Tibial artery (tissue), 4 donors: Measurements from ENCODE around the gene DDX51.

Experiments
- DNase-seq, 2 donors: peaks; one replicate each; pipeline ENCODE4 v3.0.0-alpha.2; 2019
- H3K27ac ChIP-seq, 2 donors: fragments of 200-600 bp; sonication (generic) in 1 of 2; 1 replicate in 1 of 2; 2 replicates in 1 of 2; pipeline ENCODE4 v1.5.1; 2018 to 2019; ENCODE audit warnings: mild to moderate bottlenecking in 1 of 2
- H3K27me3 ChIP-seq, 2 donors: fragments of 200-600 bp; sonication (generic) in 1 of 2; one replicate each; pipeline versions ENCODE4 v1.5.1 to v1.6.0; 2016 to 2019
- H3K36me3 ChIP-seq, 3 donors: fragments of 200-600 bp; sonication (generic) in 2 of 3; one replicate each; pipeline ENCODE4 v1.5.1; 2016 to 2019; ENCODE audit warnings: mild to moderate bottlenecking in 2 of 3
- H3K4me1 ChIP-seq, 4 donors: fragments of 200-600 bp; sonication (generic) in 2 of 4; 1 replicate in 3 of 4; 2 replicates in 1 of 4; pipeline ENCODE4 v1.5.1; 2016 to 2019
- H3K4me3 ChIP-seq, 2 donors: fragments of 200-600 bp; sonication (generic) in 1 of 2; 1 replicate in 1 of 2; 2 replicates in 1 of 2; pipeline ENCODE4 v1.5.1; 2018 to 2019; ENCODE audit warnings: mild to moderate bottlenecking in 2 of 2
- H3K9me3 ChIP-seq, 3 donors: fragments of 200-600 bp; sonication (generic) in 1 of 3; one replicate each; pipeline ENCODE4 v1.5.1; 2016 to 2019
- intact Hi-C: fragments of 100-400 bp; cut with DNase I; formaldehyde crosslinking; loops from one replicate; pipeline ENCODE4 v1.15.0; 2023; ENCODE audit warnings: low total_unique reads
- TF ChIP-seq, protein P1 (sequence below), 2 experiments: fragments of 200-600 bp in 1 of 2; fragments of 450-650 bp in 1 of 2; IDR thresholded peaks; one replicate each; pipeline ENCODE4 v1.5.1; 2017 to 2019; ENCODE audit warnings: antibody characterized with exemption in 2 of 2, mild to moderate bottlenecking in 1 of 2, moderate library complexity in 1 of 2

Gene DDX51

DNA sequence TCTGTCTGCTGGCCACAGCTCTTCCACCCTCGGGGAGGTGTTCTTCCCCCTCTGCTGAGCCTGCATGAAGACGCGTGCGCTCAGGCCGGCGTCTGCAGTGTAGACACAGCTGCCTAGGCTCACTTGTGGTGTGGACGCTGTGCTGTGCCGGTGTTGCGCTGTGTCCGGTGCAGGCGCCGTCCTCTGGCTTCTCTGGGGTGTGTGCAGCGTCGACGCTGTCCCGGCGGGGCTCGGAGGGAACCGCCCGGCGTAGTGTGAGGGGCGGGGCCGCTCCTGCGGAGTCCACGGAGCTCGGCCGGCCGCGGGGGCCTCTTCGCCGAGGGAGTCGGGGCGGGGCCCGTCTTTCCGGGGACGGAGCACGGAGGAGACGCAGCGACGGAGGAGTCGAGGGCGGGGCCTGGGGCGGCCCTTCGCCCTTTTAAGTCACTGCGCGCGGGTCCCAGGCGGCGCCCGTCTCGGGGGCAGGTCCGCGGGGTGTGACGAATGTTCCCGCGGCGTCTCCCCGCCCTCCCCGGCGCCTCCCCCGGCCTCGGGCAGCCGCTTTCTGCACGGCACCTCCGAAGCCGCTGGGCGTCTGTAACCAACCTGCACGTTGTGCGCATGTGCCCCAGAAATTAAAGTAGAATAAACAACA is 45.4 kb upstream of the DDX51 start:
- H3K9me3 ChIP-seq: peaks cover 0 to 43% (median 18%) of the 10 kb centered on the region in 3 donors
- peaks cover 0 to 21% (median 15%) of the 10 kb centered on the region in 4 donors for H3K4me1 ChIP-seq
- H3K27me3 ChIP-seq: peaks cover 0 to 5% of the 10 kb centered on the region in 2 donors
- peak overlapping the region; percentile 54 to 70 for H3K27ac ChIP-seq
- peak overlapping the region; percentile 55 to 65 for H3K4me3 ChIP-seq
- peak; percentile 83 to 94 for DNase-seq
- intact Hi-C loops: no loop called here
- TF ChIP-seq, protein P1, sequence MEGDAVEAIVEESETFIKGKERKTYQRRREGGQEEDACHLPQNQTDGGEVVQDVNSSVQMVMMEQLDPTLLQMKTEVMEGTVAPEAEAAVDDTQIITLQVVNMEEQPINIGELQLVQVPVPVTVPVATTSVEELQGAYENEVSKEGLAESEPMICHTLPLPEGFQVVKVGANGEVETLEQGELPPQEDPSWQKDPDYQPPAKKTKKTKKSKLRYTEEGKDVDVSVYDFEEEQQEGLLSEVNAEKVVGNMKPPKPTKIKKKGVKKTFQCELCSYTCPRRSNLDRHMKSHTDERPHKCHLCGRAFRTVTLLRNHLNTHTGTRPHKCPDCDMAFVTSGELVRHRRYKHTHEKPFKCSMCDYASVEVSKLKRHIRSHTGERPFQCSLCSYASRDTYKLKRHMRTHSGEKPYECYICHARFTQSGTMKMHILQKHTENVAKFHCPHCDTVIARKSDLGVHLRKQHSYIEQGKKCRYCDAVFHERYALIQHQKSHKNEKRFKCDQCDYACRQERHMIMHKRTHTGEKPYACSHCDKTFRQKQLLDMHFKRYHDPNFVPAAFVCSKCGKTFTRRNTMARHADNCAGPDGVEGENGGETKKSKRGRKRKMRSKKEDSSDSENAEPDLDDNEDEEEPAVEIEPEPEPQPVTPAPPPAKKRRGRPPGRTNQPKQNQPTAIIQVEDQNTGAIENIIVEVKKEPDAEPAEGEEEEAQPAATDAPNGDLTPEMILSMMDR (IDR thresholded peaks at IDR 0.05): no peak
- no peaks in the 10 kb centered on the region for H3K36me3 ChIP-seq

- Histone ChIP-seq H3K4me3 (peak overlapping the region; percentile 55 to 65), H3K4me1 (peaks cover 0 to 21% (median 15%) of the 10 kb centered on the region in 4 donors), H3K27ac (peak overlapping the region; percentile 54 to 70), H3K9me3 (peaks cover 0 to 45% (median 18%) of the 10 kb centered on the region in 3 donors), H3K36me3 (no peaks in the 10 kb centered on the region), H3K27me3 (peaks cover 0 to 4% of the 10 kb centered on the region in 2 donors)
- TF ChIP-seq, protein P1 (IDR thresholded peaks at IDR 0.05): no peak
- DNase-seq: no peak
- intact Hi-C loops: no loop called here
Observed at GRCh38 chr12:132188916-132189325, 44.8 kb upstream of the DDX51 start.

GRCh38 chr12:132188451-132188901 is 44.4 kb upstream of the DDX51 start:
- H3K27me3 ChIP-seq: peaks cover 0 to 4% of the 10 kb centered on the region in 2 donors
- DNase-seq: no peak
- no peaks in the 10 kb centered on the region for H3K36me3 ChIP-seq
- peak overlapping the region in 1 of 2 donors; percentile 65 for H3K4me3 ChIP-seq
- H3K9me3 ChIP-seq: peaks cover 0 to 45% (median 18%) of the 10 kb centered on the region in 3 donors
- TF ChIP-seq, protein P1 (IDR thresholded peaks at IDR 0.05): no peak
- intact Hi-C loops: no loop called here
- peaks cover 0 to 21% (median 15%) of the 10 kb centered on the region in 4 donors for H3K4me1 ChIP-seq
- H3K27ac ChIP-seq: no peak overlapping the region

DNA sequence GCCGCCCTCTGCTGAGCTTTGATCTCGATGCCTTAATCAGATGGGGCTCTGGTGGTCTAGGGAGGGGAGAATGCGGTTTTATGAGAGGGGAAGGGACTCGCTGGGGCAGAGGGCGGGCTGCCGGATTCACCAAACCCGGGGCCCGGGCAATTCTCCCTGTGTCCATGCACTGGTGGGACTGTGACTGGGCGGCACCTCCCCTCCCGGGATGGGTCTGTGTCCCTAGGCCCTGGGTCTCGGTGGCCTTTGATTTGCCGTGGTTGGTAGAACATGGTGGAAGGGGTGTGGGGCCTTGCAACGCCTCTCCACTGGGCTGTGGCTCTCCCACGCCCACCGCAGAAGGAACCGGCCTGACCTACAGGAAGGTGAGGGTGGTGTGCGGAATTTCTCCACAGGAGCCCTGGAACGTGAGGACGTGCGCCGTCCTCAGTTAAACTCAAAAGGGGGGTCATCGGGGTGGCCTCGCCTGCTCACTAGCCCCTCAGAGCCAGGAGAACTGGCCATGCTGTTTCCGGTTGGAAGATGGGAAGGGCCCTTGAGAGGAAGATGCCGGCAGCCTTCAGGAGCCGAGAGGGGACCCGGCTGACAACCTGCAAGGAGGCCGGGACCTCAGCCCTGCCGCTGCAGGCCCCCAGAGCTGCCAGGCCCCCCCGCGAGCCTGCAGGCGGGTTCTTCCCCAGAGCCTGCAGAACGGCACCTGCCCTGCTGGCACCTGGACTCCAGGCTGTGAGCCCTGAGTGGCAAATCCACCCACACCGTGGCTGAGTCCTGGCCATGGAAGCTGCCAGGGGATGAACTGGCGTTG is 43.7 kb upstream of the DDX51 start:
- TF ChIP-seq, protein P1 (IDR thresholded peaks at IDR 0.05): no peak

DNA sequence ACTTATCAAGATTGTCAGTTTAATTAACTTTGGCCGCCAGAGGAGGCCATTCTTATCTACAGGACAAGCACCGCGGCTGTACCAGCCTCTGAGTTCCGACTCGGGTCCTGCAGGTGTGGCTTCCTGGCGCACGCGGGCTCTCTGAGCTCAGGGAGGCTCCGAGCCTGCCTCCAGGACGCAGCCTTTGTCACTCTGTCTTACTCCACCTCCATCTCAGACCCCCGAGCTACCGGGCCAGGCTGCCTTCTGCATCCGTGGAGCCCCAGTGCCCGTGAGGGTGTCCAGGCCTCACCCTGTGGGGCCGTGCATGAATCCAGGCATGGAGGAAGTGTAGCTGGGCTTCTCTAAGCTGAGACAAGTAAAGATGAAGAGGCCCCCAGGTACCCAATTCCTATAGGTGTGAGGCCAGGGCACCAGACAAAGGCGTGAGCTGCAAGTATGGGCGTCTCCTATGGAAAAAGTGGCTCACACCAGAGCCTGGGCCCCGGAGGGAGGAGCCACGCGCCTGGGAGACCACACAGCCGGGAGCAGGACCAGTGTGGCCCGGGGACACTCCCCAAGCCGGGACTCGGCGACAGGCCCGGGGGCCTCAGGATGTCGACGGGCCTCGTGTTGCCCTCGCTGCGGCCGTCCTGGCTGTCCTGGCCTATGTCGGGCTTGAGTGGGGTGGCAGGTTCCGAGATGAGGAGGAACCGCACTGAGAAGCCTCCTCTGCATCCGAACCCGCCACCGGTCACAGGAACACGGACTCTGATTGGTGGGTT is 42.9 kb upstream of the DDX51 start:
- peaks cover 0 to 4% of the 10 kb centered on the region in 2 donors for H3K27me3 ChIP-seq
- H3K4me1 ChIP-seq: peaks cover 0 to 21% (median 15%) of the 10 kb centered on the region in 4 donors
- peaks cover 0 to 53% (median 25%) of the 10 kb centered on the region in 3 donors for H3K9me3 ChIP-seq
- intact Hi-C loops: no loop called here
- H3K36me3 ChIP-seq: no peaks in the 10 kb centered on the region
- TF ChIP-seq, protein P1 (IDR thresholded peaks at IDR 0.05): no peak
- H3K27ac ChIP-seq: no peak overlapping the region
- no peak for DNase-seq
- H3K4me3 ChIP-seq: no peak overlapping the region

More for the DNA sequence above, 43.7 kb upstream of the DDX51 start:
- no peaks in the 10 kb centered on the region for H3K36me3 ChIP-seq
- no peak overlapping the region for H3K27ac ChIP-seq
- DNase-seq: no peak
- peaks cover 0 to 49% (median 21%) of the 10 kb centered on the region in 3 donors for H3K9me3 ChIP-seq
- H3K4me1 ChIP-seq: peaks cover 0 to 21% (median 15%) of the 10 kb centered on the region in 4 donors
- no peaks in the 10 kb centered on the region for H3K27me3 ChIP-seq
- intact Hi-C loops: no loop called here
- no peak overlapping the region for H3K4me3 ChIP-seq
